GM15510 (cell line): ENCODE data around the gene ERGIC1.

Experiments
- POLR2A ChIP-seq: IDR thresholded peaks from 3 replicates; pipeline ENCODE4 v1.6.1; 2011; ENCODE audit warnings: borderline replicate concordance; ENCODE audit not compliant: insufficient read length; ENCODE audit errors: extremely low read depth

The ERGIC1 gene

DNA sequence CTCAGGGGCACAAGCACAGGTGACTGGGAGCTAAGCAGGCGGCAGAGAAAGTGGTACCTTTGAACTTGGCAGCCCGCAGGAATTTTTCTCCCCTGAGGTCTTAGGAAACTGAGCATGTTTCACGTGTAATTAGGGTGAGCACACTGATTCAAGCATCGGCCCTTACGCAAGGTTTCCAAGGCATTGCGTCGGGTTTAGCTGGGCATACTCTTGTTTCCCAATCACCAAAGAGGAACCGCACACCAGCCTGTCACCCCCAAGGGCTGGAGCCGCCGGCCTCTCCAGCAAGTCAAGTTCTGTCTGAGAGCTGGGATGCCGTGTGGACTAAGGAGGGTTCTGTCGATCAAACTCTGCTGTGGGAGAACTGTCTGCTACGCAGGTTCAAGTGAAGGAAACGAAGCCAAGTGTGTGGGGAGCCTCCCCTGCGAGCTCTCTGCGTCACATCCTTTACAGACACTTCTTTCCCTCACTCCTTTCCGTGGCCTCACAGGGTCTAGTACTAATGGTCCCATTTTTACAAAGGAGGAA, 53.0 kb downstream of the ERGIC1 start:
- no peak for TF ChIP-seq POLR2A

DNA sequence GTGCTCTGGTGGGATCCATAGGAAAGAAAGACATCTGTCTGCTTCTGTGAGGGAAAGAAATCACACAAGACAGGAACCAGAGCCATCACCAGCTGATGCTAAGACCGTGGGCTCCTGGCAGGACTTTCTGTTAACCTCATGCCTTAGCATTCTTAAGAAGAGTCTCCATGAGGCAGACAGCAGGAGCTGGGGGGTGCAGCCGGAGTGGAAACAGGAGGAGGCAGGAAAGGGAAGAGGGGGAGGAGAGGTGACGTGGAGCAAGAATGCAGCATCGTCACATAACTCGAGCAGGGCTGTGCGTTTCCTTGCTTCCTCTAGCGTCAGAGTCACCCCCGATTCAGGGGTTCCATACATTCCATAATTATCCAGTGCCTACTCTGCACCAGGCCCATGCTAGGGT, 53.6 kb downstream of the ERGIC1 start:
- TF ChIP-seq POLR2A = no peak

DNA sequence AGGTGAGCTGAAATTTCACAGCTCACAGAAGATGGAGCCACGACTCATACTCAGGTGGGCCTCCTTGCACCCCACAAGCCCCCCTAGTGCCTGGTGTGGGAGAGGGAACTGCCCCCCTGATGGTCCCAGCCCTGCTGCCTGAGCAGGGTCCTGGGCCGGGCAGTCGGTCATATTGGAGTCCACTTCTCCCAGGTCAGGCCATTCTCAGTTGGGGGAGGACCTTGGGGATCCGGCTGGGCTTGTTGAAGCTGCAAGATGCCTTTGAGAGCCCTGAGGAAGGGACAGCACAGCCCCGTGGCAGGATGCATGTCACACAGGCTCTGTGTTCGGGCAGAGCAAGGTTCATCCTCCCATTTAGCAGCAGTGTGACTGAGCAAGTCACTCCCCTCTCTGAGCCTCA, 56.6 kb downstream of the ERGIC1 start:
- TF ChIP-seq POLR2A = no peak

- TF ChIP-seq POLR2A = no peak
These were observed 57.8 kb downstream of the ERGIC1 start for GRCh38 chr5:172891716-172892421.

DNA sequence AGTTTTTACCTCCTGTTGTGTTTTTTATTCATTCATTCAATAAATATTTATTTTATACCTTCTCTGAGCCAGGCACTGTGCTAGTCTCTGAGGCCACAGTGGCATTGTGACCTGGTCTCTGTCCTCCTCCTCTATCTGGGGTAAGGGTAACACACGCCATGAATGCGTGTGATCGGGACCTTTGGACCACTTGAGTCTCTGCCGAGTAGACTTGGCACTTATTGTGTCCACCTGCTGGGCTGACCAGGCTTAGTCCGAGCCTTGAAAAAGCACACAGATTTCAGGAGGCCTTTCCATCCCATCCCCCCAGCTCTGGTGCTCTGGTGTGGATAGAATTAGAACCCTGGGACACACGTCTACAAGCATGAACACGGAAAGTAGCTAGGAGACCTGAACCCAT, 58.7 kb downstream of the ERGIC1 start:
- TF ChIP-seq POLR2A = no peak

GRCh38 chr5:172894767-172895388, 60.8 kb downstream of the ERGIC1 start:
- no peak for TF ChIP-seq POLR2A

DNA sequence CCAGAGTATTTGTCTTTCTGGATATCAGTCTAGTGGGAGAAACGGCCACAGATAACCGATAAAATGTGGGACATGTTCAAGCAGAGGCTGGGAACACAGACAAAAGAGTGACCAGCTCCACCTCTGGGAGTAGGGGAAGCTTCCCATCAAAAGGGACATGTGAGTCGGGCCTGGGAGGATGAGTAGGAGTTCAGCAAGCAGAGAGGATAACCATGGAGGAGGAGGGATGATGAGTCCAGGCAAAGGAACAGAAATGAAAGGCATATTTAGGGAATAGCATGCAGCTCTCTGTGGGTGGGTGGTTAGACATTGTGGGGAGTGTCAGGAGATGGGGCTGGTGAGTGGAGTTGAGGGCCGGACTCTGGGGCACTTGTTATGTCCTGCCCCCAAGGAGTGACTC, 61.5 kb downstream of the ERGIC1 start:
- no peak for TF ChIP-seq POLR2A

DNA sequence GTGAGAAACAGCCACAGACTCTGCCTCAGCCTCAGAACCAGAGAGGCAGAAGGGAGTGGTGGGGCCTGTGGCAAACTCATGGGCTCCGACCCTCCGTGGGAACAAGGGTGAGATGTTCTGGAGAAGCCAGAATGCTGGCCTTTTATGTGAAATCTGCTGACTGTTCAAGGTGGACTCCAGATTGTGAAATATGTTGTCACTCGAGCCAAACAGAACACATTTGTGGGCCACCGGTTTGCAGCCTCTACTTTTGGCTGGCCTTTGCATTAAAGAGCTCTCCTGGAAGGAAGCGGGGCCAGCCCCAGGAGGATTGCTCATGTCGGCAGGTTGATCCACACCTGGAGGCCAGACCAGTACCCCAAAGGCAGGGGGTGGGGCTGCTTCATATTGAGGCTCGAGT, 62.4 kb downstream of the ERGIC1 start:
- no peak for TF ChIP-seq POLR2A

DNA sequence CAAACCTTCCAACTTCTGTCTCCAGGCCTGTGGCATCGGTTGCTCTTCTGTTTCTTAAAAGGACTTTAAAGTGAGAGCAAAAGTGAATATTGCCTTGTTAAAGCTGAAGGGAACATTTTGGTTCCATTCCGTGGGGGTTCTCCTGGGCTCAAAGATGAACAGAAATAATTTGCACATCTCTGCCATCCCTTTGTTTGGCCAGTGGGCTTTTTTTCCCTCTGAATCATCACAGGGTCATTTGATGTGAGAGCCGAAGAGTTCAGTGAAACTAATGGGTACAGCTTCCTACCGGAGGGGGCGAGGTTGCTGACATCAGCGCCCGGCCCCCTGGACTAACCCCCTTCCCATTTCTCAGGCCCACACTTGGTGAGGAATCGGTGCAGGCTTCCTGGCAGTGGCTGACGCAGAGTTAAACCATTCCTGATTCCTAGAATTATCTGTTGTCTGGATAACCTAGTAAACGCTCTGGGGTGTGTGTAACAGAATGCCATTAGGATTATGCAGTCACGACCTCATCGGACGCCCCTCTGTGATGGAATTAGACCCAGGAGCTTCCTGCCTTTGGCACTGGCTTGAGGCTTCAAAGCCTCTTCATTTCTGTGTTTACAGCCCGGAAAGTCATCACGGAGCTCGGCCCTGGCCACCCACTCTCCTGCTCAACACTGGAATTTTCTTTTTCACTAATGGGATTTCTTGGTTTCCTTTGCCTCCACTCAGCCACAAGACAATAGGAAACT, 63.6 kb downstream of the ERGIC1 start:
- TF ChIP-seq POLR2A = no peak

DNA sequence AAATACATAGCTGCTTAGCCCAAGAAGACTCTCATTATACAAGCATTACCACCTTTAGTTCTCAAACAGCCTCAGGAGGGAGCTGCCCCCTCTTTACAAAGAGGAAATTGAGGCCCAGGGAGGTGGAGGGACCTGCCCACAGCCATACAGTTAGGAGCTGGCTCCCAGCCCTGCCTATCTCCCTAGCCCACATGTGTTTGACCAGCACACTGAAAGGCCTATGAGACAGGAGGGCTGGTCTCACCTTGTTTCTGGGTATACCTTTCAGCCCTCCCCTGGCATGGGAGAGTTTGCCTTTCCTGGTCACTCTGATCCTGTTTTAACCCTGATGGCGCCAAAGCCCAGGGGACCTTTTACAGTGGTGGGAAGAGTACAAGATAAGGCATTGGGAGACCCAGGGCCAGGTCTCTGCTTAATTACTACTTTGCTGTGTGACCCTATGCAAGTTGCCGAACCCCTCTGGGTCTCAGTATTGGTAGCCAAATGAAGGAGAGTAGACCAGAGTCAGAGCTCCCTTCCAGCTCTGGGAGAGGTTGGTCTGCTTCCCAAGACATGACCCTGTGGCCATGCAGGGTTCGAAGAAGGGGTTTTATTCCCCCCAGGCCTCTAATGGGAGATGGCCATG, 64.3 kb downstream of the ERGIC1 start:
- no peak for TF ChIP-seq POLR2A

- TF ChIP-seq POLR2A = no peak
These were observed 64.9 kb downstream of the ERGIC1 start for GRCh38 chr5:172898843-172899369.

DNA sequence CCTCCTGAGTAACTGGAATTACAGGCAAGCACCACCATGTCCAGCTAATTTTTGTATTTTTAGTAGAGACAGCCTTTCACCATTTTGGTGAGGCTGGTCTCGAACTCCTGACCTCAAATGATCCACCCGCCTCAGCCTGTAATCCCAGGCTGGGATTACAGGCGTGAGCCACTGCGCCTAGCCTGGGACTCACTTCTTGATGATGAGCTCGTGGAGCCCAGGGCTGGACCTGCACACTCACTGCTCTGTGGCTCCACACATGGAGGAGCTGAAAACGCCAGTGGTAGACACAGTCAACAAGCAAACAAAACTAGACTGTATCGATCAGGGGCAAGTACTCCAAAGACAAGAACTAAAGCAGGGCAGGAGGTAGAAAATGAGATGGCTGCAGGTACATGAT, 65.4 kb downstream of the ERGIC1 start:
- no peak for TF ChIP-seq POLR2A

DNA sequence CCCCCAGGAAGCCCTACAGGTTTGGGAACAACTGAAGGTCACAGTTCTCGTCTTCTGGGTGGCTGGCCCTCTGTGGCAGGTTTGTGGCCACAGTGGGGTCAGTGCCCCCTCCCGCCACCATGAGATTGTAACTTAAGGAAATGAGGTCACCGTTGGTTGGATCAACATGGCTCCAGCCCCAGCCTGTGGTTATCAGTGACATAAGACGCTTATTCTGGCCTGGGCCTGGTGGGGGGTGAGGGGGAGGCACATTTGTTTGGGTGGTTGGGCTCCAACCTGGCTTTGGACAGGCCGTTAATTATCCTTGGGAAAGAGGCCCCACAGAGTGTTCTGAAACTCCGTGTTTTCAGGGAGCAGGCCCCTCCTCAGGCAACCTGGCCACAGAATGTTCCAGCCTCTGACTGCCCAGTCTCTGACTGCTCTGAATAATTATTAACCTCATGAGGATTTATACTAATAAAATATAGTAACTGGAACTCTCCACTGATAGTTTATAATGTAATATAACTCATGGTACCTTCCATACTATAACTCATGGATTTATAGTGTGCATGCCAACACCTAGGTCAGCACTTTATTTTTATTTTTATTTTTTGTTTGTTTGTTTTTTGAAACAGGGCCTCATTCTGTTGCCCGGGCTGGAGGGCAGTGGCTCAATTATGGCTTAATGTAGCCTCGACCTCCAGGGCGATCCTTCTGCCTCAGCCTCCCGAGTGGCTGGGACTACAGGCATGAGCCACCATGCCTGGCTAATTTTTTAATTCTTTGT, 67.1 kb downstream of the ERGIC1 start:
- TF ChIP-seq POLR2A = no peak
